HG03095 (cell line): Measurements from ENCODE around the gene MICALL2.

Experiments
- ATAC-seq: cut with Tn5 transposase; IDR thresholded peaks from one replicate; pipeline ENCODE4 v1.9.1; 2021; ENCODE audit warnings: moderate library complexity; ENCODE audit not compliant: unreplicated experiment

MICALL2 gene

DNA sequence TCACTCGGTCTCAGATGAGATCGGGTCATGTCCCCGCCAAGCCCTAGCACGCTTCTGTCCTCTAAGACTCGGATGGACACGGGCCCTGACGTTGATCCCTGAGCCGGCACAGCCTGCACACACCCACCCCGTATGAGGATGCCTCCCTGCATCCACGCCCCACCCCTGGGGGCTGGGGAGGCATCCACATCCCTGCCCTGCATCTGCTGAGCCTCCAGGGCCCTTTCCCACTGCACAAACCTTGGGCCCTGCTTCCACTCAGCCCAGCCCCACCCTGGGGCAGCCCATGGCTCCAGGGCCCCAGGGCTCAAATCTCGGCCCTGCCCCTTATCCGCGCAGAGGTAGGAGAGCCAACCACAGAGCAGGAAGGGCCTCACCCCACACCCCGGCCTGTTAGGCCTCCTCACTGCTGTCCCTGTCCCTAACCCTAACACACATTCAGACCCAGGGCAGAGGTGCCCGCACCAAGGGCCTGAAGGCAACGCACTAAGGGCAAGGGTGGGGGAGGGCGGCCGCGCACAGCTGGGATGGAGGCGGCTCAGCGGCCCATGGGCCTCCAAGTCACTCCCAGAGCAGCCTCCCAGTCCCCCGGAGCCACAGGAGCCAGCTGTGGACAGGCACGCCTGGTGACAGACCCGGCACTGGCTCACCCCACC is 9.5 kb upstream of the MICALL2 start:
- no peak for ATAC-seq

DNA sequence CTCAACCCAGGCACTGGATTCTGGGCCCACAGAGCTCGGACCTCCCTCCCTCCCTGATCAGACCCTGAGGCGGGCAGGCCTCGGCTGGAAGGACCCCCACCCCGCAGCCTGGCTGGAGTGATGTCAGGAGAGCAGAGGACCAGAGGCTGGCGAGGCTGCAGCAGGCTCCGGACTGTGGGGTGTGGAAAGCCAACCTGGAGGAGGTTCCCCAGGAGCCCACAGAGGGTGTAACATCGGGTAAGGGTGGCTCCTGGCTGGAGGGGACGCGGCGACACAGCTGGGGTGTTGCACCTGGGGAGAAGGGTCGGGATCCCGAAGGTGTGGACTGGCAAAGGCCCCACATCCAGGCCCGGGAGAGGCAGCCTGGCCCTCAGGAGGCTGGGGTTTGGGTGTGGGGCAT is 8.9 kb upstream of the MICALL2 start:
- no peak for ATAC-seq

DNA sequence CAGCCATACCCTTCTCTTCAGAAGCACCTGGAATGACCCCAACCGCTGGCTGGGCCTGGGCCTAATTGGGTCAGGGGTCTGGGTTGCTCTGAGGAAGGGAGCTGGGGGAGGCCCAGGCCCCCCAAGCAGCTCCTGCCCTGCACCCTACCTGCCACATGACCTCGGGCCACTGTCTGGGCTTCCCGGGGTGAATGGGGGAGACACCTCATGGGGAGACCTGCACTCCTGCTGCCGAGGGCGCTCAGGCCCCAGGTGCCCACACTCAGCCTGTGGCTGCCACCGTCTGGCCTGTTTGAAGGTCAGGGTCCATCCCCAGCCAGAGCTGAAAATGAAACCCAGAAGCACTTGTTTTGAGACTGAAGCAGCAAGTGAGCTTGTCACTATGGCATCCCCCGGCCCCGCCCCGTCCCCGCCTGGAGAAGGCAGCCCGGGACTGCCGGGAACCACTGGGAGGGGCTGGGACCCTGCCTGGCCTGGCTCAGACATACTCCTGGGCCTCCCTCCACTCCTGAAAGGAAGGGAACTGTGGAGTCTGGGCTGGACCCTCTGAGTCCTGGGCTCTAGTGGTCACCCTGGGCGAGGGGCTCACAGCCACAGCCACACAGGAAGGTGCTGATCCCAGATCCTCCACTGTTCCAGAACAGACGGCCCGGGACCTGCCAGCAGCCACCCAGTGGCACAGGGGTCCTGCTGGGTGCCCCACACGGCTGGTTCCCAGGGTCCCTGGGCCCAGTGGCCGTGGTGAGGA is 7.4 kb upstream of the MICALL2 start:
- ATAC-seq, result no peak

DNA sequence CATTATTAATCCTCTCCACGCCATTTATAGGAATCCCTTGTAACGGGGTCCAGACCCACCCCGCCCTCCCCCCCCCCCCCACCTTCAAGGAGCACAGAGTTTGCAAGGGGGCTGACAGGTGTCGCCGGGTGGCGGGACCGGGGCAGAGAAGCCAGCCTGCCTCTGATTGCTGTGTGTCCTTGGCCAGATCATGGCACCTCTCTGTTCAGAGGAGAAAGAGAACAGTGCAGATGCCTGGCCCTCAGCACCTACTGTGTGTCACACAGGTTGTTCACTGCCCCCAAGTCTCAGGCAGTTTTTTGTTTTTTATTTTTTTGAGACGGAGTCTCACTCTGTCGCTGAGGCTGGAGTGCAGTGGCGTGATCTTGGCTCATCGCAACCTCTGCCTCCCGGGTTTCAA is 5.4 kb upstream of the MICALL2 start:
- ATAC-seq, result no peak

DNA sequence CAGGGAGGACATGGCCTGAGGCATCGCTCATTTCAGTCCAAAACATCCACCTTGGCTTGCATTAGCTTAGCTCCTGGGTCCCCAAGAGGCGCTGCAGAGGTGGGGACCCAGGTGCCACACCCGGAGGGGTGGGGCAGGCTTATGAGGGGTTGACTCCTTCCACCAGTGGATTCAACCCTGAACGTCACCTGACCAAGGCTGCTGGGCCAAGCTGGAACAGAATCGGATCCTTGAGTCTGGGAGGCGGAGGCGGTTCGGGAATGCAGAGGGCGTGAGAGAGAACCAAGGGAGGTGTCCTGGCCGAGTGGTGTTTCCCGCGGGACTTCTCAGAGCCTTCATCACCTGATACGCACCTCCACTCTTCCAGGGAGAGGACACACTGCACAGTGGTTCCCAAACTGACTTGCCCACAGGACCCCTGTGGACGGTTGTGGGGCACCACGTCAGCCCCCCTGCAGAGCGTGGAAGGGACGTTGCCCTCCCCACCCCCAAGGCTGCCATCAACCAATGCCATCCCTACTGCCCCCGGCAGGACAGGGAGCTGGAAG is 4.5 kb upstream of the MICALL2 start:
- ATAC-seq, result no peak

DNA sequence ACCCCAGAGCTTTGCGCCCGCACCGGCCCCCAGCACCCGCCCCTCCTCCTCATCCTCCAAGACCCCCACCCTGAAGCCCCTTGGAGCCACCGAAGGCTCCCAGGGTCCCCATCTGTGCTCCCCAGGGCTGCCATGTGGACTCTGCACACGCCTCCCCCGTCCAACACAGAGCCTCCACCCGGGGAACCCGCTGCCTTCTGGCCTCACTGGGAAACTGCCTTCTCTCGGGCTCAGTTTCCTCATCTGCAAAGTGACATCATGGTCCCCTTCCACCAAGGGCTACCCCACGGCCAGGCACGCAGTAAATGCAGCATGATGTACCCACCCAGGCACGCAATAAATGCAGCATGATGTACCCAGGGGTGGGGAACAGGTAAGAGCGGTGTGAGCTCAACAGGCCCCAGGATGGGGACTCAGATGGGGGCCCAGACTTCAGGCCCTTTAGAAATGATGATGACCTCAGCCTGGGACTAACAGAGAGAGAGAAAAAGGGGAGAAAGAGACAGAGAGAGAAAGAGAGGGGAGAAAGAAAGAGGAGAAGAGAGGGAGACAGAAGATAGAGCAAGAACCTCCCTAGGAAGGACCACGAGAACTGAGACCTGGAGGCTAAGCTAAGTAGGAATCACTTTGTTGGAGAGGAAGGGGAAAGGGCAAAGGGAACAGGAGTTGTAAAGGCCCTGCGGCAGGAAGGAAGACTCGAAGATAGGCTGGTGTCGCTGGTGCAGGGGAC is 2.5 kb upstream of the MICALL2 start:
- ATAC-seq, result no peak

DNA sequence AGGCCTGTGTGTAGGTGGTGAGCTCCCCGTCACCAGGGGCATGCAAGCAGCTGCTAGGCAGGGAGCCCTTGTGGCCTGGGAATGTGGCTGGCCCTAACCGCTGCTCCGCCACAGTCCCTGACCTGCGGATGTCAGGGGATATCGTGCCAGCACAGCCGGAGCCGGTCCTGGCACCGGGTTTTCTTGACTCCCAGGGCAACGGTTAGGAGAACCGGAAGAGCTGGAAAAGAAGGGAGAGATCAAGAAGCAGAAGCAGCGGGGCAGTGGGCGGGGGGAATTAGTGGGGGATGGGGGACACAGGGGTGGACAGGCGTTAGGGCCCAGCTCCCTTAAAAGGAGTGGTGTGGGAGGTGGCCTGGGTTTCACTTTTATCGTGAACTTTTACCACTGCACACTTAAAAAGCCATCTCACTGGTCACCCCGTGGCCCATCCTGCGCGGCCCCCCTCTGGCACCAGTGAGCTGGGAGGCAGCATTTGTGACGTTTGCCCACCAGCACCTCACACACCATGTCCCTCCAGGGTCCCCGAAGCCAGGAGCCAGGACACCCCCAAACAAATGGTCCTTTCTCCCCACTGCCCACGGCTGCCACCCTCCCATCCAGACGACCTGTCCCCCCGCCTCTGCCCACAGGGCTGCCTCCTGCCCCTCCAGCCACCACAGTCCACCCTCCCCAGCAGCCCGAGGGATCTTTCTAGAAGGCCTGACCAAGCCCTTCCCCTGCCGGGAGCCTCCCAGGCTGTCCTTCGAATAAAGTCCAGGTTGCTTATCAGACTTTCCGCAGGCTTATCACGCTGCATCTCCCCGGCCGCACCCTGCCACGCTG is 1.8 kb upstream of the MICALL2 start:
- ATAC-seq, result no peak

DNA sequence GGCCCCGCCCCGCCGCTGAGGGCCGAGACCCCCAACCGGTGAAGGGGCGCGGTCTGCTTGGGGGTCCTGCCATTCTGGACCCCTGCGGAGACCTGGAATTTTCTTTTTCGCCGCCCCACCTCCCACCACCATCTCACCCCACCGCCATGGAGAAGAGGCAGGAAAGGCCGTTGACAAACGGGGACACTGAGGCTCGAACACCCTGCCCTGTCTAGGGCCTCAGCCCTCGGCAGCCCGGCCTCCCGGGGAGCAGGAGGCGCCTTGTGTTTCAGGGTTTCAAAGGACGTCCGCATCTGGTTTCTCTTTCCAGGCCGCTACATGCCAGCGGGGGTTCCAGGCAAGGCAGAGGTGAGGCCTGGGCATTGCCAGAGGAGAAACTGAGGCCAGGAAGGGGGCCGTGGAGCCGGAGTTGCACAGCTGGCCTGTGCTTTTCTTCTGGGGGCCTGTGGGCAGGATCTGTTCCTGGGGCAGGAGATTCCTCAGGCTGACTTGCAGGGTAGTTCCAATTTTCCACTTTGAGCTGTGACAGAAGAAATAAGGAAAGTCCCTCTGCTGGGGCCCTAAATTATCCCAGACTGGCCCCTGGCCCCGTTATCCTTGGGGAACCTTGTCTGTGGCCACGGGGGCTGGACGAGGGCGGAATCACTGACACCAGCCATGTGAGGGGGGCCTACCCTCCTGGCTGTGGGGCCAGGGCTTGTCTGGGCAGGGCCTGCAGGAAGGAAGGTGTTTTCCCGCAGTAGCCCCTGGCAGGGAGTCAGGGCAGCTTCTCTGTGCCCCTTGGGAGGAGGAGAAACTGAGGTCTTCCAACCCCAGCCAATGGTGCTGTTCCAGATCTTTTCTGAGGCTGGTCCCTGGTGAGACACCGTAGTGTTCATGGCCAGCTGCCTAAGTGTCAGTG is 900 bp upstream of the MICALL2 start:
- ATAC-seq, result no peak

DNA sequence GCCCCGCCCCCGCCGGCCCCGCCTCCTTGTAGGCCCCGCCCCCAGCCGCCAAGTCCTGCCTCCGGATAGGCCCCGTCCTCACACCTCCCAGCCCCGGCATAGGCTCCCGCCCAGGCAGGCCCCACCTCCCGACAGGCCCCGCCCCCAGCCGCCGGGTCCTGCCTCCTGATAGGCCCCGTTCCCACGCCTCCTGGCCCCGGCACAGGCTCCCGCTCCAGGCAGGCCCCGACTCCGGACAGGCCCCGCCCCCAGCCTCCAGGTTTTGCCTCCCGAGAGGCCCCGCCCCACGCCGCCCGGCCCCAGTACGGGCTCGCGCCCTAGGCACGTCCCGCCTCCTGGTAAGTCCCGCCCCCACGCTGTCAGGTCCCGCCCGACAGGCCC is 232 bp upstream of the MICALL2 start:
- peak; percentile 96 for ATAC-seq

DNA sequence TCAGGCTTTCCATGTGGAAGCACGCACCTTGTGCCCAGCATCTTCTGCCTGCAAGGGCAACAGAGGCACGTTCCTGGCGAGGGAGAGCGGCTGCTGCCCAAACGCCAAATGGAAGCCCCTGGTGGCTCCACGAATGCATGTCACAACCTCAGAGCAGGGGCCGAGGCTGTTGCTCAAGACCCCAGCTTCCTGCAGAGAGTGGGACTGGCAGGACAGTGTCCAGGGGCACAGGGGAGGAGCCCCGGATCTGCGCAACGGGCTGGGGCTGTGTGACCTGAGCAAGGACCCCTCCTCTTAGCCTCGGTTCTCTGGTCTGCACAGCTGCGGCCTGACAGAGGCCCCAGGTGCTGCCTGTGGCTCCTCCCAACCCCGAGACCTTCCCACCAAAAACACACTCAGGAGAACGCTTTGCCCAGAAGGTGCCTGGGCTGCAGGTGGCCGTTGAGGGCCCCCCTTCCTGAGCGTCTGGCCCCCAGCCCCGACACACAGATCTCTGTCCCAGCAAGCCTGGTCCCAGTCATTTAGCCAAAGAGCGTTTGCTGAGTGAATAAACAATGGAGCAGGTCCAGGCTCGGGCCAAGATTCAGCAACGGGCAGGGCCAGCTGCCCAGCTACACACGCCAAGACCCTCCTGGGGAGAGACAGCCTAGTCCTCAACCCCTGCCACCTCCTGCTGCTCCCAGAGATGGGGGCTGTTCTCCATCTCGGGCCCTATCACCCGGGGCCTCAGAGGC is 1.2 kb downstream of the MICALL2 start:
- no peak for ATAC-seq

DNA sequence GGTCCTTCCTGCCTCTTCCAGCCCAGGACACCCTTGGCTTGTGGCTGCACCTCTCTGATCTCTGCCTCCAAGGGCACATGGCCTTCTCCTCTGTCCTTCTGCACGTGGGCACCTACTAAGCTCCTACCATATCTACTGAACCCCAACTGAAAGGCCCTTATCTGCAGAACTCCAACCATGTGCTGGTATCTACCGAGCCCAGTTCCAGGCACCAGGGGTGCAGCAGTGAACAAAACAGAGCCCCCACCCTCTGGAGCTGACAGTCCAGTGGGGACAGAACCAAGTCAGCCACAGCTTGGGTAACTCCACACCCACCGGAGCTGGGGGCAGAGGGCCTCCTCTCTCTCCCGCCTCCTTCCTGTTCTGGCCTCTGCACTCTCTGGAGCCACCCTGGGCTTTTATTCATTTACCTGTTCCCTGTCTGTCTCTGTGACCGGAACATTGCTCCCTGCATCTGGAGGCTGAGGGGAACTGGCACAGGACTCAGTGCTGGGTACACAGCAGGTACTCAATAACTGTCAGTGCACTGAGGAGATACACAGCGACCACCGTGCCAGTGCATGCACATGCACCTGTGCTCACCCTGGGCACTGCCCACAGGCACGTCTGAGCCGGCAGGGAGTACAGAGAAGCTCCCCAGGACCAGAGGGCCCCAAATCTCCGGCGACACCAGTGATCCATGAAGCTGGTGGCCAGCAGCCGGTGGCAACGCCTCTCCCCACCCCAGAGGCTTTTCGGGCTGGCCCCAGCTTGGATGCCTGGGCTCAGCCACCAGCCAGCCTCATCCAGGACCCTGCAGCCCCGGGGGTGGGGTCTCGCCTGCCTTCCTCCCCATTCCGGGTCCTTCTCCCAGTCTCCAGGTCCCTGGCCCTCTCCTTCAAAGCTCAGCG is 2.0 kb downstream of the MICALL2 start:
- no peak for ATAC-seq

DNA sequence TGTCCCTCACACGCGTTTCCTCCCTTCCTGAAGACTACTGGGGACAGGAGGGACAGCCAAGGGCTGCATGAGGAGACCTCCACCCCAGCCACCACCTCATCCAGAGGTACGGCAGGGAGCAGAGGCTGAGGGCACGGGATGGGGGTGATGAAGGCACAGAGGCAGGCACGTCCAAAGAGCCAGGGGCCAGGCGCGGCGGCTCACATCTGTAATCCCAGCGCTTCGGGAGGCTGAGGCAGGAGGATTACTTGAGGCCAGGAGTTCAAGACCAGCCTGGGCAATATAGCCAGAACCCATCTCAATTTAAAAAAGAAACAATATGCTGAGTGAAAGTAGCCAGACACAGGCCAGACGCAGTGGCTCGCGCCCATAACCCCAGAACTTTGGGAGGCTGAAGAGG is 3.3 kb downstream of the MICALL2 start:
- no peak for ATAC-seq

DNA sequence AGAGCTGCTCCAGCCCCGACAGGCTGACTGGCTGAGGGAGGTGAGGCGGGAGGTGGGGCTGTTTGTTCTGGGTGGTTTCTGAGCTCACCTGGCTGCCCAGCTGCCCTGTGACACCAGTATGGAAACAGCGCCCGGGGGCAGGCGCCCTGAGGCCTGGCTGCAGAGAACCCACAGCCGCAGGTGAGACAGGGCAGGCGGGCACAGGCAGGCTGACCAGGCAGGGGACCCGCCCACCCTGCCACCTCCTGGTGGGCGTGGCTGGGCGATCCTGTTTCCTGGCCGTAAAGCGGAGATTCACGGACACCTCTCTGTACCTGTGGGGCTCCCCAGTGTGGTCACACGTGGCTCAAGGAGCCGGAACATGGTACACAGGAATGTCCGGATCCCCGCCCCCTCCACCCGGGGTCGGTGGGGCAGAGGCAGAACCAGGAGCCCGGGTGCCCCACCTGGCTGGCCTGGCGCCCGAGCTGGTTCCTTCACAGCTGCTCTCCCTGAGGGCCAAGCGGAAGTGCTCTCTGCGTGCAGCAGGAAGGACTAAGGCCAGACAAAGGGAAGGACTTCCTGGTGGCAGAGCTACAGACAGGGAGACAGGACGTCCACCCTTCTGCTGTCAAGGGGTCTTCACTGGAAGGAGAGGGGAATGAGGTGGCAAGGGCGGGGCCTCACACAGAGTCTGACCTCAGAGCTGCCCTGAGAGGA is 3.9 kb downstream of the MICALL2 start:
- no peak for ATAC-seq

DNA sequence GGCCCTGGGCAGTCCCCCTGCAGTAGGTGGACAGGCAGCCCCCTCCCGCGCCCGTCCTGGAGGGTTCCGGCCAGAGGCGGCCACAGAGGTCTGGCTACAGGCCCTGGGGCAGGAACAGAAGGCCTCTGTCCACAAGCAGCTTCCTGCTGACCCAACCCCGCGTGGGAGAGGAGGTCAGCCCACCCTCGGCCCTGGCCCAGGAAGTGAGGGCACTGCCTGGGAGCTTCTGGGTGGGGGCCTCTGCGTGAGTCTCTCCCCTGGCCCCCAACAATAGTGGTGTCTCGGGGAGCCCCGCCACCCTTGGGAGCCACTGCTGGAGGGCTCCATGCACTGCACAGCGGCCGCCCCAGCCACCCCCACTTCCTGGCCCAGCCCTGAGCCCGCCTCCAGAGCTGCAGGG is 4.7 kb downstream of the MICALL2 start:
- no peak for ATAC-seq

DNA sequence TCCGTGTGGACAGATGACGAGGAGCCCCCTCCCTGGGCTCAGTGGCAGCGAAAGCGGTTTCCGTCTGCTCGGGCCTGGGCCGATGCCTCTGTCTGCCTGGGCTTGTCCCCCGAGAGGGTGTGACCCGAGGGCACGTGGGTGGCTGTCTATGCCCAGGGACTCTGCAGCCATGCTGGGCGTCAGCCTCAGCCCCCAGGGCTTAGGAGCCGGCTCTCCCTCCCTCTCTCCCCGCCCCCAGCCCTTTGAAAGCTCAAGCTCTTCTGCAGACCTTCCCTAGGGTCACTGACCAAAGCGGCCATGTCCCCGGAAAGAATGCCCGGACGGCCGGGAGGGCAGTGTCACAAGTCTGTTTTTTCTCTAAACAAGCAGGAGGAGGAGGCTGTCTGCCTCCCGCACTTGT is 7.1 kb downstream of the MICALL2 start:
- ATAC-seq, result no peak

DNA sequence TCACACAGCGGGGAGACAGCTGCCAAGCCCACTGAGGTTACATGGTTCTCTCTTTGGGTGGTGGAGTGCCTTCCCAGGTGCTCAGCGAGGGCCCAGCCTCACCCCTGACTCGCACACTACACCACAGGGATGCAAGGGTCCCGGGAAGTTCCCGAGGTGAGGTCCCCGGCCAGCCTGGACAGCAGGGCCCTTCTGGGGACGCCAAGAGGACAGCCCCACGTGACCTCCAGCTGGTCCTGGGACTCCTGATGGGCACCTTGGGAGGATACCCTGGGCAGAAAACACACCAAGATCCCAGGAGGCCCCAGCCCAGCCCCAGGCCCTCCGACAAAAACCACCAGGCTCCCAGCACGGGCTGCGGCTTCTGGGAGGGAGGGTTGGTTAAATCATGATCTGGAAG is 8.3 kb downstream of the MICALL2 start:
- no peak for ATAC-seq

DNA sequence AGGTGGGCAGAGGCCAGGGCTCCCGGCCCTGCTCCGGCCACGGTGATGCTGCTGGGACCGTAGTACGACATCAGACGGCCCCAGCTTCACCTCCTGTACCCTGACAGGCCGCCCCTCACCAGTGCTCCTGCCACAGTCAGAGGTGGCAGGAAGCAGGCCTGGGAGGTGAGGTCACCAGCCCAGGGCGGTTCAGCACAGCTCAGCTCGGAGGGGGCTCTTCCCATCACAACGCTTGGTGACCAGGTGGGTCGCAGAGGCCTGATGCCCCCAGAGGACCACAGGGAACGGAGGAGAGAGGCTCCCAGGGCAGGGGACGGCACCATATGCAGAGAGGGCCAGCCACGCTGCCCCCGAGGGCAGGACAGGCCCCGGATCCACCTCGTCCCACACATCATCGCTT is 8.8 kb downstream of the MICALL2 start:
- ATAC-seq, result no peak

DNA sequence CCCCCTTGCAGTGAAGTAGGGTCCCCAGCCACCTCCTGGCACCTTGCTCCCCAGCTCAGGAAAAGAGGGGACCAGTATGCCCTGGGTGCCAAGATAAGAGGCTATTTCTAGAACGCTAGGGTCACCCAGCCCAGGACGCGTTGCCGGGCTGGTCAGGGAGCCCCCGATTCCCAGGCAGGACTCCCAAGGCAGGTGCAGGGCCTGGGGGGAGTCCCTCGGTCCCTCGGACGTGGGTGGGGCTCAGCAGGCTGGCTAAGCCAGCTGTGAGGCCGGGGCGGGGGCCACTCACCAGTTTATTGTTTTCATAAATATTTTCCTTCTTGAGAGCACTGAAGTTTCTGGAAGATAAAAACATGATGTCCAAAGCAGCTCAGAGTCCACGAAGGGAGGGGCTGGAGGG is 9.3 kb downstream of the MICALL2 start:
- no peak for ATAC-seq
